Fibroblast of villous mesenchyme (primary cell): Measurements from ENCODE around the gene ASB9. TPM values are rescaled to one million over a fixed set of nuclear protein-coding genes. Genes with fewer than 3 reads are reported as not detected.
"Not testable (repeated sequence)": the region's sequence is repeated elsewhere in the genome, so short reads cannot be mapped to it uniquely, and the experiment has no call there.

Experiments used
- DNase-seq: peaks from one replicate; pipeline ENCODE4 v3.0.0-alpha.2; 2010; ENCODE audit warnings: low read depth
- H3K4me3 ChIP-seq: 2 replicates; pipeline ENCODE4 v1.5.1; 2011; ENCODE audit warnings: low read depth, mild to moderate bottlenecking, low read length
- CTCF ChIP-seq: IDR thresholded peaks from 2 replicates; pipeline ENCODE4 v1.5.1; 2012; ENCODE audit warnings: low read depth, mild to moderate bottlenecking, low read length; ENCODE audit not compliant: insufficient read depth
- total RNA-seq: library from RNA; depleted of rRNA; stranded (reverse); fragments of >200 nt; gene quantifications from 2 replicates; pipeline ENCODE4 v1.2.3, GENCODE V29; 2012

Gene ASB9
- total RNA-seq, 1 donor, result 2.6 TPM

- TF ChIP-seq CTCF, result no peak
- H3K4me3 ChIP-seq, result no peak overlapping the region
- no peak for DNase-seq
Observed at GRCh38 chrX:15274946-15275345, 5.1 kb upstream of the ASB9 start.

GRCh38 chrX:15273275-15273674 lies 3.4 kb upstream of the ASB9 start:
- not testable (repeated sequence) for DNase-seq, H3K4me3 ChIP-seq

- DNase-seq, result no peak
- no peak for TF ChIP-seq CTCF
- no peak overlapping the region for H3K4me3 ChIP-seq
Observed at GRCh38 chrX:15271757-15272156, 1.9 kb upstream of the ASB9 start.

GRCh38 chrX:15269120-15269519 lies 763 bp downstream of the ASB9 start:
- no peak overlapping the region for H3K4me3 ChIP-seq
- DNase-seq, result no peak
- TF ChIP-seq CTCF, result no peak

GRCh38 chrX:15254852-15255251 lies 15.0 kb downstream of the ASB9 start:
- TF ChIP-seq CTCF, result no peak
- DNase-seq, result no peak
- H3K4me3 ChIP-seq, result no peak overlapping the region

GRCh38 chrX:15245896-15246295 lies 24.0 kb downstream of the ASB9 start:
- no peak overlapping the region for H3K4me3 ChIP-seq
- no peak for DNase-seq
- no peak for TF ChIP-seq CTCF

- DNase-seq, result no peak
- TF ChIP-seq CTCF, result no peak
- no peak overlapping the region for H3K4me3 ChIP-seq
Observed at GRCh38 chrX:15244421-15244820, 25.5 kb downstream of the ASB9 start.

GRCh38 chrX:15242899-15243555 lies 26.9 kb downstream of the ASB9 start:
- TF ChIP-seq CTCF, result peak; percentile 55
- no peak overlapping the region for H3K4me3 ChIP-seq
- DNase-seq, result peak; percentile 74
